Measurements from ENCODE around the gene RTN4. TPM values are rescaled to one million over a fixed set of nuclear protein-coding genes. Genes with fewer than 3 reads are reported as not detected.

Gene RTN4
- polyA plus RNA-seq, 1 experiment = 219 TPM

- ChIA-PET POLR2A (no interaction called here), CTCF (interaction anchor here (0.6 kb wide), 1 partner anchor 10 kb away, joined by 3 read pairs; no protein-coding TSS in a partner anchor)
- H3K27me3 ChIP-seq (ENCODE audit: control insufficient read depth, insufficient read depth, low read length) = no peaks in the 10 kb centered on the region
- no peak for TF ChIP-seq CTCF (IDR thresholded peaks at IDR 0.05; ENCODE audit: insufficient read depth, low read depth, low read length)
- no peak overlapping the region for H3K4me3 ChIP-seq (ENCODE audit: low read depth, low read length)
- DNase-seq (ENCODE audit: low read depth) = no peak
- H3K36me3 ChIP-seq (ENCODE audit: control insufficient read depth, insufficient read depth, low read length) = no peaks in the 10 kb centered on the region
Measured at GRCh38 chr2:55063713-55064323, 13.6 kb upstream of the RTN4 start.

GRCh38 chr2:55063226-55063625 is 13.0 kb upstream of the RTN4 start:
- Histone ChIP-seq H3K27me3 (ENCODE audit: control insufficient read depth, insufficient read depth, low read length) (no peaks in the 10 kb centered on the region), H3K4me3 (ENCODE audit: low read depth, low read length) (no peak overlapping the region), H3K36me3 (ENCODE audit: control insufficient read depth, insufficient read depth, low read length) (no peaks in the 10 kb centered on the region)
- CTCF ChIA-PET = no interaction called here
- TF ChIP-seq CTCF (IDR thresholded peaks at IDR 0.05; ENCODE audit: insufficient read depth, low read depth, low read length) = no peak
- no peak for DNase-seq (ENCODE audit: low read depth)
- POLR2A ChIA-PET = no interaction called here

- ChIA-PET POLR2A (no interaction called here), CTCF (no interaction called here)
- DNase-seq (ENCODE audit: low read depth) = no peak
Measured at GRCh38 chr2:55062754-55063153, 12.5 kb upstream of the RTN4 start.

GRCh38 chr2:55061523-55062344 is 11.5 kb upstream of the RTN4 start:
- ChIA-PET POLR2A (interaction anchor here (0.8 kb wide), 1 partner anchor 12 kb away, joined by 4 read pairs; no protein-coding TSS in a partner anchor), CTCF (interaction anchor here (0.6 to 1.1 kb wide), 4 partner anchors 10 to 162 kb away, joined by 3 to 4 read pairs (median 3); no protein-coding TSS in a partner anchor)
- no peak for DNase-seq (ENCODE audit: low read depth)

More at GRCh38 chr2:55062754-55063153, 12.5 kb upstream of the RTN4 start:
- H3K27me3 ChIP-seq (ENCODE audit: control insufficient read depth, insufficient read depth, low read length) = no peaks in the 10 kb centered on the region
- TF ChIP-seq CTCF (IDR thresholded peaks at IDR 0.05; ENCODE audit: insufficient read depth, low read depth, low read length) = no peak
- H3K4me3 ChIP-seq (ENCODE audit: low read depth, low read length) = no peak overlapping the region
- no peaks in the 10 kb centered on the region for H3K36me3 ChIP-seq (ENCODE audit: control insufficient read depth, insufficient read depth, low read length)

More at GRCh38 chr2:55061523-55062344, 11.5 kb upstream of the RTN4 start:
- TF ChIP-seq CTCF (IDR thresholded peaks at IDR 0.05; ENCODE audit: insufficient read depth, low read depth, low read length) = no peak
- no peak overlapping the region for H3K4me3 ChIP-seq (ENCODE audit: low read depth, low read length)
- H3K27me3 ChIP-seq (ENCODE audit: control insufficient read depth, insufficient read depth, low read length) = no peaks in the 10 kb centered on the region
- no peaks in the 10 kb centered on the region for H3K36me3 ChIP-seq (ENCODE audit: control insufficient read depth, insufficient read depth, low read length)
